Mammary epithelial cell (primary cell): Measurements from ENCODE around the gene MBNL2.

Experiments used
- EZH2 ChIP-seq: IDR thresholded peaks from 2 replicates; pipeline ENCODE4 v1.6.1; 2012; ENCODE audit warnings: low read length, inconsistent platforms, borderline replicate concordance
- TF ChIP-seq, protein P1 (sequence below), 2 donors: IDR thresholded peaks in 1 of 2; conservative IDR thresholded peaks in 1 of 2; 2 replicates each; pipeline ENCODE4 v1.5.1; 2011 to 2012; ENCODE audit warnings: inconsistent platforms in 2 of 2, low read length in 2 of 2, mild to moderate bottlenecking in 2 of 2, control low read depth in 1 of 2, low read depth in 1 of 2; ENCODE audit not compliant: insufficient read depth in 1 of 2; ENCODE audit errors: extremely low read depth in 1 of 2

DNA sequence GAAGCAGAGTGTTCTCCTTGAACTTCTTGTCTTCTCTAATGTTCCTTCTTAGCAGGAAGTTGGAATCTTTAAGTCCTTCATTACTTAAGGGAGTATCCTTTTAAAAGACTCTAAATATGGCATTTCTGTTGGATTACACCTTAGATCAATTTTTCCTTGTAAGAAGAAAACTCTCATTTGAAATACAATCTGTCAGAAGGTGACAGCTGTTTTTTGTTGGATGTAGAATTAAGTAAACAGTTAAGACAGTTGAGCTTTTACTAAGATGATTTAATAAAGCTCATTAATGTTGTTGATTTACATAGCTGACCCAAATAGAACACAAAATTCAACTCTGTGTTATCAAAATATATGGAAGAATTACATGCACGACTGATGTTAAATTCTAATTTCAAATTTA, 16.7 kb upstream of the MBNL2 start:
- TF ChIP-seq, protein P1, sequence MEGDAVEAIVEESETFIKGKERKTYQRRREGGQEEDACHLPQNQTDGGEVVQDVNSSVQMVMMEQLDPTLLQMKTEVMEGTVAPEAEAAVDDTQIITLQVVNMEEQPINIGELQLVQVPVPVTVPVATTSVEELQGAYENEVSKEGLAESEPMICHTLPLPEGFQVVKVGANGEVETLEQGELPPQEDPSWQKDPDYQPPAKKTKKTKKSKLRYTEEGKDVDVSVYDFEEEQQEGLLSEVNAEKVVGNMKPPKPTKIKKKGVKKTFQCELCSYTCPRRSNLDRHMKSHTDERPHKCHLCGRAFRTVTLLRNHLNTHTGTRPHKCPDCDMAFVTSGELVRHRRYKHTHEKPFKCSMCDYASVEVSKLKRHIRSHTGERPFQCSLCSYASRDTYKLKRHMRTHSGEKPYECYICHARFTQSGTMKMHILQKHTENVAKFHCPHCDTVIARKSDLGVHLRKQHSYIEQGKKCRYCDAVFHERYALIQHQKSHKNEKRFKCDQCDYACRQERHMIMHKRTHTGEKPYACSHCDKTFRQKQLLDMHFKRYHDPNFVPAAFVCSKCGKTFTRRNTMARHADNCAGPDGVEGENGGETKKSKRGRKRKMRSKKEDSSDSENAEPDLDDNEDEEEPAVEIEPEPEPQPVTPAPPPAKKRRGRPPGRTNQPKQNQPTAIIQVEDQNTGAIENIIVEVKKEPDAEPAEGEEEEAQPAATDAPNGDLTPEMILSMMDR (conservative IDR thresholded peaks at IDR 0.05 in 1 of 2, IDR thresholded peaks at IDR 0.05 in 1 of 2; ENCODE audit: extremely low read depth in 1 of 2, insufficient read depth in 1 of 2, low read depth in 1 of 2, low read length in 2 of 2): no peak
- no peak for TF ChIP-seq EZH2
